A549 (cell line): ENCODE data around the gene ERGIC2.

ENCODE experiments used
- BCL3 ChIP-seq: fragments of >200 bp; sonication (Bioruptor Twin); formaldehyde crosslinking; IDR thresholded peaks from 3 replicates; pipeline ENCODE4 v1.6.1; 2016
- BHLHE40 ChIP-seq: IDR thresholded peaks from 2 replicates; pipeline ENCODE4 v1.6.1; 2012; ENCODE audit warnings: low read depth, low read length, inconsistent platforms
- CTCF ChIP-seq: fragments of >200 bp; sonication (Bioruptor Twin); formaldehyde crosslinking; IDR thresholded peaks from 3 replicates; pipeline ENCODE4 v1.5.1; 2016
- EP300 ChIP-seq, 2 experiments: fragments of >200 bp; sonication (Bioruptor Twin); formaldehyde crosslinking; IDR thresholded peaks; 2 replicates in 1 of 2; 3 replicates in 1 of 2; pipeline ENCODE4 v1.6.1; 2016 to 2017
- HDAC2 ChIP-seq: fragments of 200-600 bp; sonication (generic); IDR thresholded peaks from 2 replicates; pipeline ENCODE4 v1.6.1; 2016
- HOXA7 ChIP-seq: fragments of 250-450 bp; sonication (Bioruptor Pico); IDR thresholded peaks from 2 replicates; pipeline ENCODE4 v1.5.0; 2020; ENCODE audit warnings: mild to moderate bottlenecking, moderate library complexity
- MAFK ChIP-seq: fragments of 450-650 bp; IDR thresholded peaks from 2 replicates; pipeline ENCODE4 v1.6.1; 2014; ENCODE audit not compliant: partially characterized antibody
- RFX5 ChIP-seq: fragments of 450-650 bp; IDR thresholded peaks from 2 replicates; pipeline ENCODE4 v1.7.1; 2014; ENCODE audit warnings: antibody characterized with exemption, mild to moderate bottlenecking, moderate library complexity
- SMC3 ChIP-seq: fragments of >200 bp; sonication (Bioruptor Twin); formaldehyde crosslinking; IDR thresholded peaks from 3 replicates; pipeline ENCODE4 v1.6.1; 2018; ENCODE audit warnings: inconsistent platforms
- USF2 ChIP-seq: fragments of 450-650 bp; IDR thresholded peaks from 2 replicates; pipeline ENCODE4 v1.6.1; 2014; ENCODE audit warnings: antibody characterized with exemption
- TF ChIP-seq, protein P1 (sequence below): fragments of 200-600 bp; sonication (generic); IDR thresholded peaks from 2 replicates; pipeline ENCODE4 v1.6.1; 2016; ENCODE audit warnings: antibody characterized with exemption, mild to moderate bottlenecking, moderate library complexity

GRCh38 chr12:29427964-29428363 is 47.0 kb upstream of the ERGIC2 start:
- TF ChIP-seq CTCF (no peak), BCL3 (no peak), EP300 (IDR thresholded peaks at IDR 0.05) (no peak), USF2 (no peak), HDAC2 (no peak), BHLHE40 (no peak), RFX5 (no peak), HOXA7 (CRISPR knock-in tag) (no peak), SMC3 (no peak), MAFK (no peak)
- TF ChIP-seq, protein P1, sequence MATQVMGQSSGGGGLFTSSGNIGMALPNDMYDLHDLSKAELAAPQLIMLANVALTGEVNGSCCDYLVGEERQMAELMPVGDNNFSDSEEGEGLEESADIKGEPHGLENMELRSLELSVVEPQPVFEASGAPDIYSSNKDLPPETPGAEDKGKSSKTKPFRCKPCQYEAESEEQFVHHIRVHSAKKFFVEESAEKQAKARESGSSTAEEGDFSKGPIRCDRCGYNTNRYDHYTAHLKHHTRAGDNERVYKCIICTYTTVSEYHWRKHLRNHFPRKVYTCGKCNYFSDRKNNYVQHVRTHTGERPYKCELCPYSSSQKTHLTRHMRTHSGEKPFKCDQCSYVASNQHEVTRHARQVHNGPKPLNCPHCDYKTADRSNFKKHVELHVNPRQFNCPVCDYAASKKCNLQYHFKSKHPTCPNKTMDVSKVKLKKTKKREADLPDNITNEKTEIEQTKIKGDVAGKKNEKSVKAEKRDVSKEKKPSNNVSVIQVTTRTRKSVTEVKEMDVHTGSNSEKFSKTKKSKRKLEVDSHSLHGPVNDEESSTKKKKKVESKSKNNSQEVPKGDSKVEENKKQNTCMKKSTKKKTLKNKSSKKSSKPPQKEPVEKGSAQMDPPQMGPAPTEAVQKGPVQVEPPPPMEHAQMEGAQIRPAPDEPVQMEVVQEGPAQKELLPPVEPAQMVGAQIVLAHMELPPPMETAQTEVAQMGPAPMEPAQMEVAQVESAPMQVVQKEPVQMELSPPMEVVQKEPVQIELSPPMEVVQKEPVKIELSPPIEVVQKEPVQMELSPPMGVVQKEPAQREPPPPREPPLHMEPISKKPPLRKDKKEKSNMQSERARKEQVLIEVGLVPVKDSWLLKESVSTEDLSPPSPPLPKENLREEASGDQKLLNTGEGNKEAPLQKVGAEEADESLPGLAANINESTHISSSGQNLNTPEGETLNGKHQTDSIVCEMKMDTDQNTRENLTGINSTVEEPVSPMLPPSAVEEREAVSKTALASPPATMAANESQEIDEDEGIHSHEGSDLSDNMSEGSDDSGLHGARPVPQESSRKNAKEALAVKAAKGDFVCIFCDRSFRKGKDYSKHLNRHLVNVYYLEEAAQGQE: no peak
